Mesendoderm (in vitro differentiated cells): ENCODE data around the gene SEMA3A.

Experiments
- DNase-seq: peaks from one replicate; pipeline ENCODE4 v3.0.0; 2013
- H2AK5ac ChIP-seq: 2 replicates; pipeline ENCODE4 v1.6.1; 2013; ENCODE audit warnings: low read length, inconsistent platforms
- H2BK120ac ChIP-seq: 2 replicates; pipeline ENCODE4 v1.6.1; 2013; ENCODE audit warnings: low read depth, mild to moderate bottlenecking, low read length, moderate library complexity, mixed read lengths
- H2BK15ac ChIP-seq: replicated peaks from 2 replicates; pipeline ENCODE4 v1.6.1; 2013; ENCODE audit warnings: low read depth, mild to moderate bottlenecking, moderate library complexity
- H2BK5ac ChIP-seq: 2 replicates; pipeline ENCODE4 v1.6.1; 2013; ENCODE audit warnings: low read length, inconsistent platforms
- H3K18ac ChIP-seq: 2 replicates; pipeline ENCODE4 v1.6.1; 2013; ENCODE audit warnings: mild to moderate bottlenecking, low read length, mixed read lengths
- H3K23ac ChIP-seq: one replicate; pipeline ENCODE4 v1.6.1; 2013; ENCODE audit warnings: low read length
- H3K27ac ChIP-seq: 2 replicates; pipeline ENCODE4 v1.5.1; 2013; ENCODE audit warnings: low read depth, mild to moderate bottlenecking, inconsistent platforms, low read length, moderate library complexity
- H3K27me3 ChIP-seq: 2 replicates; pipeline ENCODE4 v1.6.1; 2013; ENCODE audit warnings: low read length, control low read depth, mild to moderate bottlenecking, inconsistent platforms; ENCODE audit not compliant: insufficient read depth, poor library complexity
- H3K36me3 ChIP-seq: 2 replicates; pipeline ENCODE4 v1.6.1; 2013; ENCODE audit warnings: low read length, inconsistent platforms; ENCODE audit not compliant: control insufficient read depth, insufficient read depth
- H3K4ac ChIP-seq: one replicate; pipeline ENCODE4 v1.6.1; 2013; ENCODE audit warnings: low read depth, mild to moderate bottlenecking, low read length, moderate library complexity
- H3K4me1 ChIP-seq: 2 replicates; pipeline ENCODE4 v1.6.1; 2013; ENCODE audit warnings: low read depth, low read length, inconsistent platforms; ENCODE audit not compliant: control insufficient read depth
- H3K4me2 ChIP-seq: 2 replicates; pipeline ENCODE4 v1.6.1; 2013; ENCODE audit warnings: low read length
- H3K4me3 ChIP-seq: 2 replicates; pipeline ENCODE4 v1.5.1; 2013; ENCODE audit warnings: mild to moderate bottlenecking, low read length
- H3K56ac ChIP-seq: one replicate; pipeline ENCODE4 v1.6.1; 2013; ENCODE audit warnings: low read length
- H3K79me1 ChIP-seq: 2 replicates; pipeline ENCODE4 v1.6.1; 2013; ENCODE audit warnings: low read length, inconsistent platforms
- H3K79me2 ChIP-seq: 2 replicates; pipeline ENCODE4 v1.6.1; 2013; ENCODE audit warnings: mild to moderate bottlenecking, low read length; ENCODE audit not compliant: control insufficient read depth, insufficient read depth
- H3K9ac ChIP-seq: 2 replicates; pipeline ENCODE4 v1.6.1; 2013; ENCODE audit warnings: low read length, inconsistent platforms
- H4K5ac ChIP-seq: one replicate; pipeline ENCODE4 v1.6.1; 2013; ENCODE audit warnings: low read length
- H4K8ac ChIP-seq: one replicate; pipeline ENCODE4 v1.6.1; 2013; ENCODE audit warnings: low read depth, mild to moderate bottlenecking, control low read depth, low read length, moderate library complexity
- WGBS: extraction: QIAGEN DNeasy Blood & Tissue Kit; methylation state at CpG from one replicate; pipeline ENCODE4 v1.1.7; 2013; ENCODE audit warnings: low lambda C conversion rate, missing lambda C conversion rate; ENCODE audit not compliant: insufficient coverage; ENCODE audit errors: extremely low coverage; 5-methylcytosine and 5-hydroxymethylcytosine counted together

SEMA3A gene

GRCh38 chr7:83983606-83984005 lies 211.0 kb downstream of the SEMA3A start:
- no peak overlapping the region for H2BK5ac ChIP-seq
- no peak overlapping the region for H3K4me3 ChIP-seq
- no peaks in the 10 kb centered on the region for H3K79me2 ChIP-seq
- H3K79me1 ChIP-seq: no peaks in the 10 kb centered on the region
- no peak overlapping the region for H2BK120ac ChIP-seq
- H3K9ac ChIP-seq: no peak overlapping the region
- H3K18ac ChIP-seq: no peak overlapping the region
- no peak overlapping the region for H4K5ac ChIP-seq
- no CpG with 5 or more reads among the region's 1 CpG for WGBS
- H3K27me3 ChIP-seq: no peaks in the 10 kb centered on the region
- no peak overlapping the region for H3K56ac ChIP-seq
- DNase-seq: no peak
- H4K8ac ChIP-seq: no peak overlapping the region
- H2AK5ac ChIP-seq: no peak overlapping the region
- H2BK15ac ChIP-seq: no peak overlapping the region
- no peak overlapping the region for H3K27ac ChIP-seq
- no peak overlapping the region for H3K23ac ChIP-seq
- no peak overlapping the region for H3K4ac ChIP-seq
- H3K4me1 ChIP-seq: no peaks in the 10 kb centered on the region
- H3K4me2 ChIP-seq: no peak overlapping the region
- no peaks in the 10 kb centered on the region for H3K36me3 ChIP-seq

- H3K4me1 ChIP-seq: no peaks in the 10 kb centered on the region
- H3K79me1 ChIP-seq: no peaks in the 10 kb centered on the region
- no peaks in the 10 kb centered on the region for H3K36me3 ChIP-seq
- no peak overlapping the region for H3K18ac ChIP-seq
- H2BK5ac ChIP-seq: no peak overlapping the region
- H4K5ac ChIP-seq: no peak overlapping the region
- H3K27ac ChIP-seq: no peak overlapping the region
- H2BK120ac ChIP-seq: no peak overlapping the region
- H2BK15ac ChIP-seq: no peak overlapping the region
- H4K8ac ChIP-seq: no peak overlapping the region
- H3K79me2 ChIP-seq: no peaks in the 10 kb centered on the region
- H3K27me3 ChIP-seq: no peaks in the 10 kb centered on the region
- H3K23ac ChIP-seq: no peak overlapping the region
- H2AK5ac ChIP-seq: no peak overlapping the region
- no peak overlapping the region for H3K4ac ChIP-seq
- no peak overlapping the region for H3K4me2 ChIP-seq
- DNase-seq: peak; percentile 14
- H3K4me3 ChIP-seq: no peak overlapping the region
- no peak overlapping the region for H3K56ac ChIP-seq
- H3K9ac ChIP-seq: no peak overlapping the region
Observed at GRCh38 chr7:83976302-83976701, 218.3 kb downstream of the SEMA3A start.

GRCh38 chr7:83970081-83970480 lies 224.5 kb downstream of the SEMA3A start:
- H3K36me3 ChIP-seq: no peaks in the 10 kb centered on the region
- no peak overlapping the region for H2BK5ac ChIP-seq
- no peaks in the 10 kb centered on the region for H3K79me1 ChIP-seq
- H3K4me1 ChIP-seq: no peaks in the 10 kb centered on the region
- no peak overlapping the region for H4K8ac ChIP-seq
- no peak overlapping the region for H2BK120ac ChIP-seq
- H3K4me3 ChIP-seq: no peak overlapping the region
- H3K4me2 ChIP-seq: no peak overlapping the region
- no peak for DNase-seq
- H3K4ac ChIP-seq: no peak overlapping the region
- H3K79me2 ChIP-seq: no peaks in the 10 kb centered on the region
- H3K27ac ChIP-seq: no peak overlapping the region
- H3K56ac ChIP-seq: no peak overlapping the region
- no peak overlapping the region for H3K18ac ChIP-seq
- H3K9ac ChIP-seq: no peak overlapping the region
- H3K27me3 ChIP-seq: no peaks in the 10 kb centered on the region
- H2AK5ac ChIP-seq: no peak overlapping the region
- H4K5ac ChIP-seq: no peak overlapping the region
- H2BK15ac ChIP-seq: no peak overlapping the region
- H3K23ac ChIP-seq: no peak overlapping the region

GRCh38 chr7:83964318-83964717 lies 230.3 kb downstream of the SEMA3A start:
- Histone ChIP-seq H2BK5ac (no peak overlapping the region), H3K79me2 (no peaks in the 10 kb centered on the region), H3K18ac (no peak overlapping the region), H3K27ac (no peak overlapping the region), H2BK15ac (no peak overlapping the region), H3K4me2 (no peak overlapping the region), H4K8ac (no peak overlapping the region), H3K23ac (no peak overlapping the region), H3K4me1 (no peaks in the 10 kb centered on the region), H3K4ac (no peak overlapping the region), H2BK120ac (no peak overlapping the region), H3K36me3 (peaks cover 2% of the 10 kb centered on the region), H3K56ac (no peak overlapping the region), H3K79me1 (no peaks in the 10 kb centered on the region), H3K9ac (no peak overlapping the region), H2AK5ac (no peak overlapping the region), H3K4me3 (no peak overlapping the region), H3K27me3 (no peaks in the 10 kb centered on the region), H4K5ac (no peak overlapping the region)
- no peak for DNase-seq

- Histone ChIP-seq H3K18ac (no peak overlapping the region), H2BK120ac (no peak overlapping the region), H2BK15ac (no peak overlapping the region), H3K27ac (no peak overlapping the region), H4K8ac (no peak overlapping the region), H2BK5ac (no peak overlapping the region), H3K56ac (no peak overlapping the region), H3K79me1 (no peaks in the 10 kb centered on the region), H3K4me2 (no peak overlapping the region), H3K4ac (no peak overlapping the region), H3K23ac (no peak overlapping the region), H3K4me1 (no peaks in the 10 kb centered on the region), H3K36me3 (peaks cover 2% of the 10 kb centered on the region), H3K27me3 (no peaks in the 10 kb centered on the region), H4K5ac (no peak overlapping the region), H3K79me2 (no peaks in the 10 kb centered on the region), H2AK5ac (no peak overlapping the region), H3K4me3 (no peak overlapping the region), H3K9ac (no peak overlapping the region)
- DNase-seq: peak; percentile 23
- no CpG with 5 or more reads among the region's 3 CpGs for WGBS
Observed at GRCh38 chr7:83957333-83957732, 237.3 kb downstream of the SEMA3A start.

- no peak overlapping the region for H2BK120ac ChIP-seq
- H3K23ac ChIP-seq: no peak overlapping the region
- H3K36me3 ChIP-seq: no peaks in the 10 kb centered on the region
- H3K4me1 ChIP-seq: no peaks in the 10 kb centered on the region
- no peak overlapping the region for H3K4me3 ChIP-seq
- H3K9ac ChIP-seq: no peak overlapping the region
- no peak overlapping the region for H2BK5ac ChIP-seq
- no peaks in the 10 kb centered on the region for H3K79me1 ChIP-seq
- H3K27ac ChIP-seq: no peak overlapping the region
- no CpG with 5 or more reads among the region's 2 CpGs for WGBS
- no peak for DNase-seq
- H4K8ac ChIP-seq: no peak overlapping the region
- no peak overlapping the region for H3K56ac ChIP-seq
- H2AK5ac ChIP-seq: no peak overlapping the region
- H3K27me3 ChIP-seq: no peaks in the 10 kb centered on the region
- H3K4me2 ChIP-seq: no peak overlapping the region
- H3K18ac ChIP-seq: no peak overlapping the region
- H3K79me2 ChIP-seq: no peaks in the 10 kb centered on the region
- no peak overlapping the region for H2BK15ac ChIP-seq
- no peak overlapping the region for H3K4ac ChIP-seq
- H4K5ac ChIP-seq: no peak overlapping the region
Observed at GRCh38 chr7:83956104-83956503, 238.5 kb downstream of the SEMA3A start.
